HG03135 (cell line): ENCODE data around the gene C5.
"Not testable (repeated sequence)": the region's sequence is repeated elsewhere in the genome, so short reads cannot be mapped to it uniquely, and the experiment has no call there.

Experiments used
- ATAC-seq: cut with Tn5 transposase; IDR thresholded peaks from one replicate; pipeline ENCODE4 v1.9.1; 2021; ENCODE audit warnings: mild to moderate bottlenecking, moderate library complexity; ENCODE audit not compliant: unreplicated experiment

Gene C5

DNA sequence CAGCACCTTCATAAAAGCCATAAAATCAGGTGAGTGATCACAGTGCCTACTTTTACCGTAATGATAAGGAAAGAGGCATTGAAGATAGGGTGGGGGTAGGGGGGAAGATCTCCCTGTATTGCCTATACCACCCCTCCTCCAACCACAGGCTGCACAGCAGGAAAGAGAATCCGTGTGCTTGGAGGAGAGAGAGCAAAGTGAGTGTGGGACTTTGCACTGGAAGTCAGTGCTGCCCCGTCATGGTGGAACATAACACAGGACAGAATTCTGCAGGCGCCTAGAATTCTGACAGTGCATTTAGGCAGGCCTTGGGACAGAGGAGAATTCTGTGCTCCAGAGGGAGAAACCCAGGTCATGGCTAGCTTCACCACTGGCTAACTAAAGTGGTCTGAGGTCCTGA lies 3.5 kb upstream of the C5 start:
- ATAC-seq, result no peak

- ATAC-seq, result no peak
These were observed 1.5 kb downstream of the C5 start for GRCh38 chr9:121048618-121049017.

GRCh38 chr9:121048175-121048574 lies 1.9 kb downstream of the C5 start:
- ATAC-seq, result no peak

DNA sequence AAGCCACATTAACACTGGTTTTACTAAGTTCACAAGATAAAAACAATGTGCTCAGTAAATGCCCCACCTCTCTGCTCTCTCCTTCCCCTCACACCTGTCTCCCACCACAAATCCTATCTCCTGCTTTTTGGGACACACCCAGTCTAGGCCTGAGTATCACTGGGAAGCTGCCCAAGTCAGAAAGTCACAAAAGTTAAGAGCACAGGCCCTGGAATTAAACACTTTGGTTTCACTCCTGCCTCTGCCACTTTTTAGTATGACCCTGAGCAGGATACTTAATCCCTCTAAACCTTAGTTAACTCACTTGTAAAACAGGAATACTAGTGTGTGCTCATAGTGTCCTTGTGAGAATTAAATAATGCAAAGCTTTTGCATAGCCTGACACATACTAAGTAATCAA lies 11.3 kb downstream of the C5 start:
- no peak for ATAC-seq

- no peak for ATAC-seq
These were observed 11.7 kb downstream of the C5 start for GRCh38 chr9:121038362-121038761.

DNA sequence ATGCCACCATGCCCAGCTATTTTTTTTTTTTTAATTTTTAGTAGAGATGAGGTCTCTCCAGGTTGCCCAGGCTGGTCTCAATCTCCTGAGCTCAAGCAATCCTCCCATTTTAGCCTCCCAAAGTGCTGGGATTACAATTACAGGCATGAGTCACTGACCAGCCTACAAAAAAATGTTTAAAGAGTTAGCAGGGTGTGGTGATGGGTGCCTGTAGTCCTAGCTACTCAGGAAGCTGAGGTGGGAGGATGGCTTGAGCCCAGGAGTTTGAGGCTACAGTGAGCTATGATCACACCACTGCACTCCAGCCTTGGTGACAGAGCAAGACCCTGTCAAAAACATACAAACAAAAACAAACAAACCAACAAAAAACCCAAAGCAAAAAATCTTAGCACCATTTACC lies 14.4 kb downstream of the C5 start:
- ATAC-seq, result not testable (repeated sequence)

- no peak for ATAC-seq
These were observed 15.5 kb downstream of the C5 start for GRCh38 chr9:121034529-121034928.

- no peak for ATAC-seq
These were observed 20.6 kb downstream of the C5 start for GRCh38 chr9:121029469-121029868.

- ATAC-seq, result not testable (repeated sequence)
These were observed 21.8 kb downstream of the C5 start for GRCh38 chr9:121028285-121028684.

DNA sequence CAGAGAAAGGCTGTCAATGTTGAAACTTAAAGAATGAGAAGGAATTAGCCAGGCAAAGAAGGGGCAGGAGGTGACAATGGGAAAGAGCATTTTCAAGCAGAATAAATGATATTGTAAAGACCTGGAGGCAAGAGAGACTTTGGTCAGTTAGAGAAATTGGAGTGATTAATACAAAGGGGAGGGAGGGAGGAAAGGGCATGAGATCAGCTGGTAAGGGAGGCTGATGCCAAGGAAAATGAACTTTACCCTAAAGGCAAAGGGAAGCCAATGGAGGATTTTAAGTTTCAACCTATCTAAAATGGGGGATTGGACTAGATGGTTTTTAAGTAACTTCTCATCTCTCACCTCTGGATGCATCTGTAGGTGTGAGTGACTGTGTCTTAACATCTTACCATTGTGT lies 23.3 kb downstream of the C5 start:
- no peak for ATAC-seq

- ATAC-seq, result no peak
These were observed 23.8 kb downstream of the C5 start for GRCh38 chr9:121026260-121026691.

GRCh38 chr9:121024237-121024636 lies 25.8 kb downstream of the C5 start:
- no peak for ATAC-seq

GRCh38 chr9:121023064-121023463 lies 27.0 kb downstream of the C5 start:
- ATAC-seq, result no peak

DNA sequence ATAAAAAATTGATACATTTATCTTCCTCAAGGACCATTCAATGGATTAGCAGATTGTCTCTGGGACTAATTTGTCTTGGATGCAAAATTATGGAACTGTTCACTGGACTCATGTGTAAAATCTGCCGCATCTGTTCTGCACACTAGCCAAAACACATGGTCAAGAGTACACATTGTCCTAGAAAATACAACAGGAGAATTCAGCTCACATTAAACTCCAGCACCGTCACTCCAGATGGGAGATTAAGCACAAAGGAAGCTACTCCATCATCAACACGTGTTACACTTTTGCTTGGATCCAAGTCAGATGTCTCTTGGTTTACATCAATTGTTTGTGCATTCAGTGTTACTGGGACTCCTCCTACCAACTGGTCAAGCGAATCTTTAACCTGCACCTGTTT lies 28.8 kb downstream of the C5 start:
- ATAC-seq, result no peak

- no peak for ATAC-seq
These were observed 30.8 kb downstream of the C5 start for GRCh38 chr9:121019273-121019672.

- no peak for ATAC-seq
These were observed 36.2 kb downstream of the C5 start for GRCh38 chr9:121013911-121014310.

- ATAC-seq, result no peak
These were observed 40.4 kb downstream of the C5 start for GRCh38 chr9:121009650-121010049.

DNA sequence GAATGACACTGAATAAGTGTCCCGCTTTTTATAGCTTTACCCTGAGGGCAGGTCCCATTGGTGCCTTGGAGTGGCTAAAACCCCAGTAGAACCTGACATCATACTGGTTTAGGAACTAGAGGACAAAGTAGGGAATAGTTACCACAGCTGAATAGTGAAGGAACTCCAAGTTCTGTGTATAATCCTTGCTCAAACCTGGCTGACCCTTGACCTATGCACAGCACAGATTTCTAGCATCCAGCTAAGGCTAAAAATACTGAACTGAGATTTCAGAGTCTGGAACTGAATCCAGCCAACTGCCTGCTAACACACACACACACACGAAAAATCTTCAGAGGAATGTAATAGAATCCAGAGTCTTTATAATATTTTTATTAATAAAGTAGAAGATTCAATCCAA lies 50.8 kb downstream of the C5 start:
- no peak for ATAC-seq

GRCh38 chr9:120998111-120998510 lies 52.0 kb downstream of the C5 start:
- ATAC-seq, result no peak

DNA sequence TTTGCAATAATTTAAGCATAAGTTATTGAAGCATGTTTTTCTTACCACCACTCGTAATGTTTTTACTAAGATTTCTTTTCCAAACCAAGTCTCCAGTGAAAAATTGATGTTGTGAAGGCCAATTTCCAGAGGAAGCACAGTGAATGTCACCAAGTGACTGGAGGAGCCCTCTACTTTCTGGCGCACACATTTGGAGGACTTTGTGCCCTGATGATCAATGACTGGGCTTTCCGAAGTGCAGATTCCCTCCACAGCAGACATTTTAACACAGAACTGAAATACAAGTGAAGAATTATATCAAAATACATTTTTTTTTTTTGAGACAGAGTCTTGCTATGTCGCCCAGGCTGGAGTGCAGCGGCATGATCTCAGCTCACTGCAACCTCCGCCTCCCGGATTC lies 52.6 kb downstream of the C5 start:
- no peak for ATAC-seq

DNA sequence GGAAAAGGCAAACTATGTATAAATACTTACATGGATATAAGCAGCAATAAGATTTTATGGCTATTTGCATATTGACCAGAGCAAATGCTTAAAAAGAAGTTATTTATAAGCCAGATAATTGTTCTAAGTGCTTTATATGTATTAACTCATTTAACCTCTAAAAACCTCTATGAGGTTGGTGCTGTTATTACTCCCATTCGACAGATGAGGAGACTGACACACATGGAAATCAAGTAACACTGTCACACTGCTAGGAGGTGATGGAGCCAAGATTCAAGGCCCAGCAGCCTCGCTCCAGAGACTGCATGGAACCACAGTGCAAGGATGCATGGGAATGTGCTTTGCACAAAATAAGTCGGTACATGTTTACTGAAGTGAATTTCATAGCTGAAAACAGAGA lies 53.7 kb downstream of the C5 start:
- ATAC-seq, result no peak

DNA sequence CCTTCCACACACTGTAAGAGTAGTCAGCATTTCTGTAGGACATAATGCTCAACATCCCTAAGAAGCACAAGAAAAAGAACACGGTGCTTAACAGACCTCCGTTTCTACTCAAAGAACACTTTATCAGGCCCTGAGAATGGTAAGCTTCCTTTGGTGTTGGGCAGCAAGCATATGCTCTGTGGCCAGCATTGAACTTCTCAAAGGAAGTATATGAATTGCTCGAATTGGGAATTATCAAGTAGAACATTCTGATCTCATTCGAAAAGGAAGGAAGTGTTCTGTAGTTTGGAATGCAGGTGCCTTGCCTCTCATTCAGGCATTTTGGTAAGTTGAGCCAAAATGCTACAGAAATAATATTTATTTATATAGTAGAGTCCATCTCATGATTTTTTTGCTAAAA lies 61.0 kb downstream of the C5 start:
- no peak for ATAC-seq

DNA sequence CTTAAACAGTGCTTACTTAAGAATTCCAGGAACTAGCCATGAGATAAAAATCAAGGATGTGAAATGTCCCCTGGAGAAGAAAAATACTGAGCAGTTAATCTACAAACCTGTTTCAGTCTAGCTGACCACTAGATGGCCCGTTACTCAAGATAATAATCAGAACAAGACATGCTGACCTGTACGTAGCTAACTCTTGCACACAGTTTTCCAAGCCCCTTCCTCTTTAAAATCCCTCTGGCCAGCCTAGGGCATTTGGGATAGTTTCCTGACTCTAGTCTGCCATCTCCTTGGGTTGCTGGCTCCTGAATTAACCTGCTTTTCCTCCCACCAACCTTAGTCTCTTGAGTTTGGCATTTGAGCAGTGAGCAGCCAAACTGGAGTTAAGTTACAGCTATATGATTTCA lies 64.3 kb downstream of the C5 start:
- ATAC-seq, result no peak

- no peak for ATAC-seq
These were observed 66.7 kb downstream of the C5 start for GRCh38 chr9:120983259-120983837.
